VCaP (cell line): Measurements from ENCODE around the gene MAPK7.

Source experiments
- H3K27ac ChIP-seq: fragments of 450-650 bp; 2 replicates; pipeline ENCODE4 v1.5.1; 2017
- CTCF ChIP-seq: fragments of 450-650 bp; conservative IDR thresholded peaks from 2 replicates; pipeline ENCODE4 v1.5.1; 2017; ENCODE audit warnings: mild to moderate bottlenecking, moderate library complexity

Gene MAPK7

GRCh38 chr17:19399750-19400450 lies 21.6 kb downstream of the MAPK7 start:
- no peak for TF ChIP-seq CTCF
- H3K27ac ChIP-seq: no peak overlapping the region

- TF ChIP-seq CTCF: no peak
- H3K27ac ChIP-seq: peak overlapping the region; percentile 70
Measured at GRCh38 chr17:19401321-19402010, 23.2 kb downstream of the MAPK7 start.

GRCh38 chr17:19402171-19402570 lies 23.9 kb downstream of the MAPK7 start:
- no peak for TF ChIP-seq CTCF
- H3K27ac ChIP-seq: peak overlapping the region; percentile 70

GRCh38 chr17:19403021-19403420 lies 24.7 kb downstream of the MAPK7 start:
- H3K27ac ChIP-seq: peak overlapping the region; percentile 70
- no peak for TF ChIP-seq CTCF

- no peak overlapping the region for H3K27ac ChIP-seq
- no peak for TF ChIP-seq CTCF
Measured at GRCh38 chr17:19404264-19404663, 26.0 kb downstream of the MAPK7 start.

GRCh38 chr17:19405114-19405513 lies 26.8 kb downstream of the MAPK7 start:
- TF ChIP-seq CTCF: no peak
- no peak overlapping the region for H3K27ac ChIP-seq

GRCh38 chr17:19407601-19408345 lies 29.5 kb downstream of the MAPK7 start:
- TF ChIP-seq CTCF: no peak
- no peak overlapping the region for H3K27ac ChIP-seq
